Measurements from ENCODE around the gene KY. TPM values are rescaled to one million over a fixed set of nuclear protein-coding genes. Genes with fewer than 3 reads are reported as not detected.
A peak's percentile ranks its signal among the peaks of the same experiment; 100 is the strongest.
"Not testable (repeated sequence)": the region's sequence is repeated elsewhere in the genome, so short reads cannot be mapped to it uniquely, and the experiment has no call there.

The KY gene
- polyA plus RNA-seq, 4 donors = 0.74 to 1.8 (median 1.5) TPM

DNA sequence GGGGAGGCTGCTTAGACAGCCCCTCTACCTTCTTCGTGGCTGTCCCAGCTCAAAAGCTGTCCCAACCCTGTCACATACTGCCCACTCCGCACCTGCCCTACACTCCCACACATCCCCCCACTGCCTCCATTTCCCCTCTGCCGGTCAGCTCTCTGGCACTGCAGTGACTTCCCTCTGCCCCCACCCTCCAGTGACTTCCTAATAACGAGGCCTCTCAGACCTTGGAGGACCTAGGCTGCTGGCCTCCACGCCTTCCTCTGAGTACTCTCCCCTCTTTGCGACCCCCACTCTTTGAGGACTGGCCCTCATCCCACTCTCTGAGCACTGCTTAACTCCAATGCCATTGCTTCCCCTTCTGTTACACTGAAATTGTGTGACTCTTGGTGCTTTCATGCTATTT, 45.3 kb downstream of the KY start:
- no peak for DNase-seq (ENCODE audit: low read depth in 4 of 4, low spot score in 3 of 4)

DNA sequence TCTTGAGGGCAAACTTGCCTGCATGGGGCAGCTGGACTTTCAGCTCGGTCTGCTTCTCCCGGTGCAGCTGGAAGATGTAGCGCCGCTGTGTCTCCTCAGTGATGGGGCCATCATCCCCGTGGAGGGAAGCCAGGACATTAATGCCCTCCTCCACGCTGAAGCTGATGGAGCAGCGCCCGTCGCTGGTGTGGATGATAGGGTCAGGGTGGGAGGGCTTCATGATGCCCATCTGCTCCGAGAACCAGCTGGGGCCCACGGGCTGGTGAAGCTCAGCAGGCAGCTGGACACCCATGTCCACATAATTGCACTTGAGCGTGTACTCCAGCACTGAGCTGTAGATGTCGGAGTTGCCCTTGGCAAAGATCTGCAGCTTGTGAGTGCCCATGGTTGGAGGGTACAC, 46.9 kb downstream of the KY start:
- DNase-seq (ENCODE audit: low read depth in 4 of 4, low spot score in 3 of 4) = no peak

DNA sequence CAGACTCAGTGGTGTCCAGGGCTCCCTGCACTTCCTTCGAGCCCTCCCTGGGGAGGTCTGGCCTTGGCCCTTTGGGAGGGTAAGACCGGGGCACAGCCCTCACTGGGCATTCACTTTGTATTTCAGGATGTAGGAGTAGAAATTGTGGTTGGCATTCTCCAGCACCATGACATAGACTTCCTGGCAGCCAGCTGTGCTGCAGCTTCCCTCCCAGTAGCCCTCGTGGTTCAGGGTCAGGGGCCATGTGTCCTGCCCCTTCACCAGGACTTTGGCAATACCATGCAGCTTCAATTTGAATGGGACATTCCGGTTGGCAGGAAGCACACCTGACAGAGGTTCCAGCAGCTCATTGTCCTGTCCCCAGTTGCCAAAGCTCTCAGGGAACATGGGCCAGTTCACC, 47.3 kb downstream of the KY start:
- no peak for DNase-seq (ENCODE audit: low read depth in 4 of 4, low spot score in 3 of 4)

DNA sequence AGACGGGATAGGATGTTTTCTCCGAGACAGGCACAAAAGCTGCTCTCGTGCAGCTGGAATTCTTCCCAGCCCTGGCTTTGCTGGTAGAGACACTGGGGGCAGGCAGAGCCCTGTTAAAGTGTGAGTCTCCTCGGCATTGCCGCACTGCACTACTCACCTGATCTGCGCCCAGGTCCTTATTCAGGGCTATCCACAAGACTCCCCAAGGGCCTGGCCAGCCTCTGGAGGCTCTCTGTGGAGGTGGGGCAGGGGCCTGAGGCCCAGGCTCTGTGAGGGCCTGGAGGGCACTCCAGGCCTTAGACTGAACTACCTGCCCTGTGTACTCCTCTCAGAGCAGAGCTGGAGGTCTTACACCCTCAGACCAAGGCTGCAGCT, 48.4 kb downstream of the KY start:
- DNase-seq (ENCODE audit: low read depth in 4 of 4, low spot score in 3 of 4) = no peak

DNA sequence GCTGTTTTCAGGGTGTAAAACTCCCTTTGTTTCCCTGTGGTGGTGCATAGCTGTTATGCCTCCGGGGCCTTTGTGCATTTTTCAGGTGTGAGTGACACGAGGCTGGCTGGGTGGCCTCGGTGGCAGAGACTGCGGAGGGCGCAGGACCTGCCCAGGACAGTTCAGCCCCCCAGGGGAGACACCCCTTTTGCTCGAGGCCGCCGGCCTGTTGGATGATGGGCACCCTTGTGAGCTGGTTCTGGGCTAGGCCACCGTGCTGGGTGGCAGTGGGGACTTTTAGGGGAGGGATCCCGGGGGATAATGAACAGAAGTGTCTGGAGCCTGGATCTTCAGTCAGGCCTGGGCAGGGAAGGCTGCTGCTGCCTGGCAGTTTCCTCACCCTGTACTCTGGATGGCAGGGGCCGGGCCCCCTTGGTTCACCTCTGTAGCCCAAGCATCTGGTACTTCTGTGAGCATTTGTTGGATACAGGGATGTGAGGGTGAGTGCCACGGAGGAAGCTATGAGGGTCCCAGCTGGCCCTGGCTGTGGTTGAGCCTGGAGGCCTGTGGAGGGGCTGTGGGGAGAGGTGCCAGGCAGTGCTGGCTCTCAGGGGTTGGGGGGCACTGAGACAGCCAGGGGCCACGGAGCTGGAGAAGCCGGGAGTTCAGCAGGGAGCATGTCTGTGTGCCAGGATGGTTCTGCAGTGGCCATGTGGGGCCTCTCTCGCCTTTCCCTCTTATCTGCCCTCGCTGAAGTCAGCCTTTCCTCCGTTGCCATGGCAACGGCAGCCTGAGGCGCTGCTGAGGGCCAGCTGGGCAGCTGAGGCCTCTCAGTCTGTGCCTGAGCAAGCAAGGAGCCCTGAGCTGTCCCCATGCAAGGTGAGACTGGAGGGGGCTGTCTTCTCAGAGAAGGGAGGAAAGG, 49.0 kb downstream of the KY start:
- peak; percentile 43 to 57 (median 50) for DNase-seq (ENCODE audit: low read depth in 4 of 4, low spot score in 3 of 4)

DNA sequence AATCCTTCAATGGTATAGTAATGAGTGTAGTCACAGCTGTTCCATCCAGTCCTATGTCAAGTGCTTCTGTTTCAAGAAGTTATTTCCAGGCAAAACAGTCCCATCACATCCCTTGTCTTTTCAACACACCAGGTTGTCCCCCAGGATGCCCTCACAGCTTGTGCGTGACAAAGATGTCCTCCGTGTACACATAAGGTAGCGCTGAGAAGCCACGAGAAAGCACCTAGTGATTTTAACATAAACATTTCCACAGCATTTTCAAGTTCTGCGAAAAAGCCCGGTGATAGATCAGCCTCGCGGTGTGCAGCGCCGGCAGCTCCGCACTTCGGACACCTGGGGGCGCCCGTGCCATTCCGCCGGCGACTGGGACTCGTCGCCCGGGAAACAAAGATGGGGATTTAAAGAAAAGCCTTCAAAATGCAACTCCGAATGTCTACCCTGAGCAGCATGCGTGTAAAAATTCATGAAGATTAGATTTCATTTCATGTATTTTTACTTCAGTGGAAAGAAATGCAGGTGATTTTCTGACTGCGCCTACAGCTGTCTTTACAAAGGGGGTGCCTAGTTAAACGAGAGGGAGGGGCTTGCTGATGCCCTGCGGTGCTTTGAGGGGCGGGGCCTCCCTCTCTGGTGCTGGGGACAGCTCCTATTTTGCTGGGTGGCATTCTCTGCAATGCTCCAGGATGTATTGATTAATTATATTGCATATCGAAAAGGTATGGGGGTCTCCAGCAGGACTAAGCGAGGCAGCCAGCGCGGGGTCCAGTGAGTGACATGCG, 49.9 kb downstream of the KY start:
- DNase-seq (ENCODE audit: low read depth in 4 of 4, low spot score in 3 of 4) = peak; percentile 44 to 67 (median 54)

DNA sequence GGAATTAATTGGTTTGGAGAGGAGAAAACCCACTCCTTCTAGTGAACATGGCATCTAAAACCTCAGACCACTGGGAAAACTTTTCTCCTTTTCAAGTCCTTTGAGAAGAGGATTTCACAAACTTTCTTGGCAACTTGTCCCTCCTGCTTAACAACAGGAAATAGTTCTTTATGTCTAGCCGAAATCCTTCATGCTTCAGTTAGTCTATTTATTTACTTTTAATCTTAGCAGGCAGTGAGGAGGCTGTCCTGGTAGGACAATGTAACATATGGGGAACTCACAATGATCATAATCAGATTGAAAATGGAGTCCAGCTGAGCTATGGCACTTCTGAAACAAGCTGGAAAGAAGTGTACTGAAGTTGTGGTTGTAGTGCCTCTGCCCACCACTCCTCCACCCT, 50.6 kb downstream of the KY start:
- no peak for DNase-seq (ENCODE audit: low read depth in 4 of 4, low spot score in 3 of 4)

DNA sequence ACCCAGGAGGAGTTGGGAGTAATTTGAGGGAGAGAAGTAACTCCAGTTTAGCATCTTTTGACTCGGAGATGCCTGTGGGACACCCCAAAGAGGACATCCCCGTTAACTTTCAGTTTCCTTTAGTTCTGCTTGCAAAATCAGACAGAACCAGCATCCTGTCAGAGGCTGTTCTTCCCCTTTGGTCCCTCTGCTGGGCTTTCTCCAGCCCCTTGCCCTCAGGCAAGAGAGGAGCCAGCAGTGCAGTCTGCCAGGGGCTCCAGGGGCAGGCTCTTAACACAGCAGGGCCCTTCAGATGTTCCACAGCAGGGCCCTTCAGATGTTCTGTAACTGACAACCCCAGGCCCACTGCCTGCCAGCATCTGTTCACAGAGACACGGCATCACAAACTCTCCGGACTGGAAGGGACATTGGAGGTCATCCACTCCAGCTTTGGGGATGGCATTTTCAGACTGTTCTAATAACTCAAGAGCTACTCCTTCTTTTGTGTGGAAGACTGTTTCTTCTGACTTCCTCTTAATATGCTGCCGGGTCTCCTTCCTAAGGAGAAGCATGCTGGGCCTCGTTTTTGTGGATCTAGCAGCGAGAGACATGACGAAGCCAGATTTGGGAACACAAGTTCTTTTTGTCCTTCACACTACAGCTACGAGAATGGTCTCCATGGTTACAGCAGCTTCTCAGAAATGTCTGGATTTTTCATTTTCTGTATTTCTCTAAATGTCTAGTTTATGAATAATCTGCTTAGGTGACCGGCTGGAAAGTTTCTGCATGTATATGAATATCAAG, 51.9 kb downstream of the KY start:
- no peak for DNase-seq (ENCODE audit: low read depth in 4 of 4, low spot score in 3 of 4)

DNA sequence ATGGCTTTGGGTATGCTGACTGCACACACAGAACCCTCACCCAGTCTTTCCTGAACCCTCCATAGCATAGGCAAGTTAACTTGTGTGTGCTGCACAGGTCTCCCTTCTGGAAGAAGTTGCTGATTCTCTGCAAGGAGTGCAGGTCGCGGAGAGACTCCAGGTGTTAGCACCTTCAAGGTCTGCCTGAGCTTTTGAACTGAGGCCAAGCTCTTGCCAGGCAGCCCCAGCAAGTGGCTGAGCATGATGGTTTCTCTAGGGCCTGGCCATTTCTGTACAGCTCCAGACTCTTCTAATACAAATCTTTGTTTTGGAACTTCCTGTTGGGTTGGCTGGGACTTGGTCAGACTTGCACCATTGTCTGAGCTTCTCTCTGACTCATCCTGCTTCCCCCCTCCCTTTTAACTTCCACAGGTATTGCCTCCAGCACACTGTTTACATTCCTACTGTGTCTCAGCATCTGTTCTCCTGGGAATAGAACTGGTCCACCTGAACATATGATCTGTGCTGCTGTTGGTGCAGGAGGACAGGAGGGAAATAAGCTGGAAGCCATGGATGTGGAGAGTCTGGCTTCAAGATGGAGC, 53.3 kb downstream of the KY start:
- no peak for DNase-seq (ENCODE audit: low read depth in 4 of 4, low spot score in 3 of 4)

DNA sequence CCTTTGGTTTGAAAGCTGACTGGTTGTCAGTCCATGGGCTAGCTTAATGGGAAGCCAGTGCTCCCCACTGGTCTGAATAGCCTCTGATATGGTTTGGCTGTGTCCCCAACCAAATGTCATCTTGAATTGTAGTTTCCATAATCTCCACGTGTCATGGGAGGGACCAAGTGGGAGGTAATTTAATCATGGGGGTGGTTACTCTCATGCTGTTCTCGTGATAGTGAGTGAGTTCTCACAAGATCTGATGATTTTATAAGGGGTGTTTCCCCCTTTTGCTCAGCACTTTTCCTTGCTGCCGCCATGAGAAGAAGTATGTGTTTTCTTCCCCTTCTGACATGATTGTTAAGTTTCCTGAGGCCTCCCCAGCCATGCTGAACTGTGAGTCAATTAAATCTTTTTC, 55.8 kb downstream of the KY start:
- not testable (repeated sequence) for DNase-seq (ENCODE audit: low read depth in 4 of 4, low spot score in 3 of 4)

DNA sequence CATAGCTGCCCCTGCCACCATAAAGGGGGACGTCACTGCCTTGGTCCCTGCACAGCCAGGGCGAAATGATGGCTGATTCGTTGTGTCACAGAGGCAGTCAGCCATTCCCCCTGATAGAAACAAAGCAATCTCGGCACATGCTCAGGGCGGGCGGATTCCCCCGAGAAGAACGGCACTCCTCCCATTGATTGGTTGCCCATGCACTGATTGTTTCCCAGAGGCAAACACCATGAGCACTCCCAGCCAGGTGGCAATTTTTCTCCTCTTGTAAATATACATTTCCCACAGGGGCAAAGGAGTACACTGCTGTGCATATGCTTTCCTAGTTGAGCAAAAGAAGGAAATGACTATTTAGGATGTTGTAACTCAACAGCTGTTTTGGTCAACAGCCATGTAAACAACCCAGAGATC, 56.5 kb downstream of the KY start:
- no peak for DNase-seq (ENCODE audit: low read depth in 4 of 4, low spot score in 3 of 4)

DNA sequence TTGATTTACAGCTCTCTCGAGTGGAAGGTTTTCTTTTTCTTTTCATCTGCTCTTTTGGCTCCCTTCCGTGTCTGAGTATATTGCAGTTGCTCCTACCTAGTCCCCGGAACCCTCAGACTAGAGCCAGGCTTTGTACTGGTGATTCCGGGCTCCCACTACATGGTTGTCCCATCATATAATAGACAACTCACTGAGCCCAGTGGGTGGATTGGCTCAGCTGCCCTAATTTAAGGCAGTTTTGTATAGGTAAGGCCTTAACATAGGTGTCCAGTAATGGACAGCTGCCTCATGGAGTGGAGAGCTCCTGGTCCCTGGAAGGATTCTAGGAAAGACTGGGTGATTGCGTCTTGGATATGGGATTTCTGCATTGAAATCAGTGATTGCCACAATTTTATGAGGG, 58.0 kb downstream of the KY start:
- DNase-seq (ENCODE audit: low read depth in 4 of 4, low spot score in 3 of 4) = no peak

DNA sequence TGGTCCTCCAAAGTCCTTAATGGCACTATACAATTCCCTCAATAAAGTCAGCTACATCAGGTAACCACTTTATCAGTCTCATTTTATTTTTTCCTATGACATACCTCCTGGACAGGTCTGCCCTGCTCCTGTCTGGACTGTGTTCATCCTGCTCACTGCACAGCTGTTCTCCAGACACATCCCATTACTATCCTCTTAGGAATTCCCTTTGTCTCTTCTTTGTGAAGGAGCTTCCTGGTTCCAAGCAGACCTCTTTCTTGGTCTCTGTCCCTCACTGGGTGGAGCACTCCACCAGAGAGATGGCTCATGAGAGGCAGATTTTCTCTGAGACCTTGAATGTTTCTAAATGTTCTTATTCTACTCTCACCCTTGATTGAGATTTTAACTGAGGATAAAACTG, 60.1 kb downstream of the KY start:
- no peak for DNase-seq (ENCODE audit: low read depth in 4 of 4, low spot score in 3 of 4)

DNA sequence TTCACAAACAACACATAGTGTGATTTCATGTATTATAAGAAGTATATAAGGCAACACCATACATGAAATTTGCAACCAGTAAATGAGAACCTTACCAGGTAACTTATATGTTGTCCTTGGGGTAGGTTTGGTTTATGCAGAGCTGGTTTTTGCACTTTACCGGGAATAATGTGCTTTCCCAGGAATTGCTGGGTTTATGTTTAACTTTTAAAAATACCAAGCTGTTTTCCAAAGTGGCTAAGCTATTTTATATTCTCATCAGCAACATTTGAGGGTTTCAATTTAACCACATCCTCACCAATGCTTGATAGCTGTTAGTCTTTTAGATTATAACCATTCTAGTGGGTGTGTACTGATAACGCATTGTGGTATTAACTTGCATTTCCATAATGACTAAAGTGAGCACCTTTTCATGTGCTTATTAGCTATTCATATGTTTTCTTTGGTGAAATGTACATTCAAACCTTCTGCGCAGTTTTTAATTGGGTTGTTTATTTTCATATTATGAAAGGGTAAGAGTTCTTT, 71.6 kb downstream of the KY start:
- DNase-seq (ENCODE audit: low read depth in 4 of 4, low spot score in 3 of 4) = no peak

DNA sequence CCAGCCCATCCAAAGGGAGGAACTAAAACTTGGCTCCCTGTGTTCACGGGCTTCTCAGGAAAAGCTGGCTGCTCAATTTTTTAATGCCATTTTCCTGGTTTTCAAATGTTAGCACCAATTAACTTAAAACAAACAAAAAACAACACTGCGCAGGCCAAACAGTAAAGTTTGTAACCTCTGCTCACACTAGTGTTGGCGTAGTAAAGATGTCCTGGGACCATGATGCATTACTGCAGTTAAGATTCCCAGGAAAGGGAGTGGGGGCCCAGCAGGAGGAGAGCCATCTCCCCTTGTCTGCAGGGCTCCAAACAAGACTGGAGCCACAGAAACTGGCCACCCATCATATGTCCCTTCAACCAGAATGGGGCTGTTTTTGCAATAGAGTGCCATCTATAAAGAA, 74.0 kb downstream of the KY start:
- no peak for DNase-seq (ENCODE audit: low read depth in 4 of 4, low spot score in 3 of 4)

DNA sequence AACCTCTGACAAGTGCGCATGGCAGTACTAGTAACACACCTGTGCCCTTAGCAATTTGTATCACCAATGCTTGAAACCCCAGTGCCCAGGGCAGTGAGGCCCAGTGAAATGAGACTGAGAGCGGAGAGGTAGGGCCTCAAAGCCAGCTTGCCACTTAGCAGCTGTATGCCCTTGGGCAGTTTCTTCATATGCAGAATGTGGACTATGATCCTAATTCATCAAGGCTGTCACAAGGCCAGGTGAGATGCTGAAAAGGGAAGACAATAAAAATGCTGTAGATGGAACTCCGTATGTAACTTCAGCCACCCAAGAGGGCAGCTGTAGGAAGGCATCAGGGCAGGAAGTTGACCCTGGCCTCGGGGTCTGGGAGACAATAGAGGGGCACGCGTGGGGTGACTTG, 74.4 kb downstream of the KY start:
- no peak for DNase-seq (ENCODE audit: low read depth in 4 of 4, low spot score in 3 of 4)

DNA sequence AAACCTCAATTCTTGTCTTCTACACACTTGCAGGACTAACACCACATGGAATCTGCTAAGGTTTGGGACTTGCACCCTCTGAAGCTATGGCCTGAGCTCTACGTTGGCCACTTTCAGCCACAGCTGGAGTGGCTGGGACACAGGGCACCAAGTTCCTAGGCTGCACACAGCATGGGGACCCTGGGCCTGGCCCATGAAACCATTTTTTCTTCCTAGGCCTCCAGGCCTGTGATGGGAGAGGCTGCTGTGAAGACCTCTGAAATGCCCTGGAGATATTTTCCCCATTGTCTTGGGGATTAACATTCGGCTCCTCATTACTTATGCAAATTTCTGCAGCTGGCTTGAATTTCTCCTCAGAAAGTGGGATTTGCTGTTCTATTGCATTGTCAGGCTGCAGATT, 80.9 kb downstream of the KY start:
- DNase-seq (ENCODE audit: low read depth in 4 of 4, low spot score in 3 of 4) = not testable (repeated sequence)

DNA sequence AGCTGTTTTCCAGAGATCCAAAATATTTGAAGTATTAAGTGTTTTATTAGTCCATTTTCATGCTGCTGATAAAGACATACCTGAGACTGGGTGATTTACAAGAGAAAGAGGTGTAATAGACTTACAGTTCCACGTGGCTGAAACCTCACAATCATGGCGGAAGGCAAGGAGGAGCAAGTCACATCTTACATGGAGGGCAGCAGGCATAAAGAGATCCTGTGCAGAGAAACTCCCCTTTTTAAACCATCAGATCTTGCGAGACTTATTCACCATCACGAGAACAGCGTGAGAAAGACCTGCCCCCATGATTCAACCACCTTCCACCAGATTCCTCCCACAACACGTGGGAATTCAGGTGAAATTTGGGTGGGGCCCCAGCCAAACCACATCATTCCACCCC, 82.0 kb downstream of the KY start:
- no peak for DNase-seq (ENCODE audit: low read depth in 4 of 4, low spot score in 3 of 4)

DNA sequence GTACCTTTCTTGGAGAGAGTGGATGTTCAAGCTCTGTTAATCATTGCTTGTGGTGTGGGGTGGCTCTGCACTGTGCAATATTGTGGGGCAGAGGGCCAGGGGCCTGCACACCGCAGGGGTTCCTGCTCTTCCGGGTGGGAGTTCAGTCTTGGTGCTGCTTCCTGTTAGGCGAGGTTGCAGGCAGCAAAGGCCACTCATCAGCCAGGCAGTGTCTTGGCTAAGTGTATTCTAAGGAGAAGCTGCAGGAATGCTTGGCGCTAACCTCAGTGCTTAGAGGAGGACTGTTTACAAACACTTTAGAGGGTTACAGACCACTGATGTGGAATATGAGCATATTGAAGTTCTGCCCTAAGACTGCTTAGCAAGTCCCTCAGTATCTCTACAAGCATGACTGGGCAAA, 83.2 kb downstream of the KY start:
- DNase-seq (ENCODE audit: low read depth in 4 of 4, low spot score in 3 of 4) = no peak

DNA sequence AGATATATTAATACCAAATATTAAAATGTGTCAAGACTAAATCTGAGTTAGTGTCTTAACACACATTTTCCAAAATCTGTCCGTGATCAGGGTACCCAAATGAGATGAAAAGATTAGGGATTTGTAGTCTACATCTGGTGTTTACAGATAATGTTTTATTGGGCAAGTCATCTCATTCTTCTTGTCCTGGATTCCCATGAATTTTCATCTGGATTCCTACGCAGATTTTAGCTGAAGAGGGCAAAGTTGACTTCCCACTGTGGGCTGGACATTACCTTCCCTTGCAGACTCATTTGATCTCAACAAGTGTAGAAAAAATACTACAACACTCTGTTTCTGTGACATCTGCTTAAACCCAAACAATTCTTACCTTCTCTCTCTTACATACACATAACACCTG, 85.8 kb downstream of the KY start:
- no peak for DNase-seq (ENCODE audit: low read depth in 4 of 4, low spot score in 3 of 4)

DNA sequence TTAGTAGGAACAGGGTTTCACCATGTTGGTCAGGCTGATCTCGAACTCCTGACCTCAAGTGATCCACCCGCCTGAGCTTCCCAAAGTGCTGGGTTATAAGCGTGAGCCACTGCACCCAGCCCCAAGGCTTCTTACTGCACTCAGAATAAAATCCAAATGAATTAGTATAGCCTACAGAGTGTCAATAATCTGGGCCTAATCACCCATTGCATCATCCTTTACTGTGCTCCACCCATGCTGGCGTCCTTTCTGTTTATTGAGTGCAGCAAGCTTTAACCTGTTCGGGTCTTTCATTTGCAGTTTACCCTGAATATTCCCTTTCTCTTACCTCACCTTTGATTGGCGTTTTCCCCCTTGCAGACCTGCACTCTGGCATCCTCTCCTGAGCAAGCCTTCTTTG, 87.2 kb downstream of the KY start:
- no peak for DNase-seq (ENCODE audit: low read depth in 4 of 4, low spot score in 3 of 4)

All from right renal pelvis (tissue), 4 donors.